OCI-LY7 (cell line): ENCODE results near the gene PLXDC1. TPM values are rescaled to one million over a fixed set of nuclear protein-coding genes. Genes with fewer than 3 reads are reported as not detected.

ENCODE experiments used
- BruUV-seq: library from RNA; stranded (reverse); fragments of 400-500 nt; replicated peaks from 2 replicates; lab custom pipeline; 2021; lab: Mats Ljungman, UMichigan
- CTCF ChIA-PET: fragments of 300-600 bp; sonication (Branson Sonifier 250); formaldehyde crosslinking; loops from one replicate; lab custom pipeline; 2022; ENCODE audit warnings: antibody characterized with exemption; ENCODE audit not compliant: unreplicated experiment; lab: Charles Lee
- POLR2A ChIA-PET: fragments of 300-600 bp; sonication (Branson Sonifier 250); formaldehyde crosslinking; loops from one replicate; lab custom pipeline; 2022; ENCODE audit warnings: antibody characterized with exemption; lab: Charles Lee
- DNase-seq: peaks from one replicate; pipeline ENCODE4 v3.0.0-alpha.2; 2015; ENCODE audit warnings: low spot score
- H2AFZ ChIP-seq: fragments of 200-600 bp; sonication (generic), shearing (Covaris generic); 2 replicates; pipeline ENCODE4 v1.6.1; 2014; ENCODE audit warnings: mild to moderate bottlenecking, antibody characterized with exemption, low read length, moderate library complexity
- H3K27ac ChIP-seq: fragments of 200-600 bp; sonication (generic); 2 replicates; pipeline ENCODE4 v1.5.1; 2014; ENCODE audit warnings: mixed run types, low read depth, mild to moderate bottlenecking, moderate library complexity, low read length, inconsistent platforms; ENCODE audit not compliant: poor library complexity, severe bottlenecking
- H3K36me3 ChIP-seq: fragments of 200-600 bp; sonication (generic); 2 replicates; pipeline ENCODE4 v1.6.1; 2014; ENCODE audit warnings: mild to moderate bottlenecking, antibody characterized with exemption, low read length, moderate library complexity, mixed read lengths; ENCODE audit not compliant: insufficient read depth
- H3K4me1 ChIP-seq: fragments of 200-600 bp; sonication (generic); 2 replicates; pipeline ENCODE4 v1.5.1; 2014; ENCODE audit warnings: mild to moderate bottlenecking, low read length; ENCODE audit not compliant: insufficient read depth, poor library complexity, severe bottlenecking
- H3K4me2 ChIP-seq: fragments of 200-600 bp; sonication (generic); 2 replicates; pipeline ENCODE4 v1.6.1; 2014; ENCODE audit warnings: mild to moderate bottlenecking, low read length
- H3K4me3 ChIP-seq: fragments of 200-600 bp; sonication (generic); 2 replicates; pipeline ENCODE4 v1.5.1; 2014; ENCODE audit warnings: mild to moderate bottlenecking, low read depth, low read length; ENCODE audit not compliant: poor library complexity, severe bottlenecking
- H3K79me2 ChIP-seq: fragments of 200-600 bp; sonication (generic); 2 replicates; pipeline ENCODE4 v1.6.1; 2016; ENCODE audit warnings: low read depth, mild to moderate bottlenecking, low read length, moderate library complexity, mixed read lengths; ENCODE audit not compliant: insufficient read depth
- H3K9me2 ChIP-seq: fragments of 200-600 bp; sonication (generic); 2 replicates; pipeline ENCODE4 v1.6.1; 2016; ENCODE audit warnings: mild to moderate bottlenecking, low read length, mixed read lengths; ENCODE audit not compliant: insufficient read depth
- H3K9me3 ChIP-seq: fragments of 200-600 bp; sonication (generic); 2 replicates; pipeline ENCODE4 v1.6.1; 2014; ENCODE audit warnings: mild to moderate bottlenecking, mixed run types, low read length, mixed read lengths
- H4K20me1 ChIP-seq: fragments of 200-600 bp; sonication (generic); 2 replicates; pipeline ENCODE4 v1.6.1; 2014; ENCODE audit warnings: mild to moderate bottlenecking, antibody characterized with exemption, low read length, moderate library complexity, mixed read lengths; ENCODE audit not compliant: insufficient read depth
- EZH2phosphoT487 ChIP-seq: fragments of 200-600 bp; sonication (generic); IDR thresholded peaks from 2 replicates; pipeline ENCODE4 v1.6.1; 2018; ENCODE audit warnings: low read depth, borderline replicate concordance, mild to moderate bottlenecking, mixed run types, antibody characterized with exemption, low read length, moderate library complexity, mixed read lengths
- intact Hi-C: fragments of 100-400 bp; cut with micrococcal nuclease; formaldehyde crosslinking; loops from one replicate; pipeline ENCODE4 v1.10.0; 2022; ENCODE audit not compliant: unreplicated experiment
- total RNA-seq, 2 experiments: library from RNA; depleted of rRNA in 1 of 2; stranded (reverse); fragments of >200 nt in 1 of 2; shearing (Covaris generic) in 1 of 2; gene quantifications; 2 replicates each; pipeline ENCODE4 v1.2.3, GENCODE V29; 2014 to 2022
- TF ChIP-seq, protein P1 (sequence below): fragments of 200-600 bp; sonication (generic); conservative IDR thresholded peaks from 2 replicates; pipeline ENCODE4 v1.5.1; 2014; ENCODE audit warnings: mild to moderate bottlenecking, antibody characterized with exemption, low read length, moderate library complexity, mixed read lengths

The PLXDC1 gene
- total RNA-seq, 2 experiments from 2014 or later = 0.13 to 0.67 TPM

DNA sequence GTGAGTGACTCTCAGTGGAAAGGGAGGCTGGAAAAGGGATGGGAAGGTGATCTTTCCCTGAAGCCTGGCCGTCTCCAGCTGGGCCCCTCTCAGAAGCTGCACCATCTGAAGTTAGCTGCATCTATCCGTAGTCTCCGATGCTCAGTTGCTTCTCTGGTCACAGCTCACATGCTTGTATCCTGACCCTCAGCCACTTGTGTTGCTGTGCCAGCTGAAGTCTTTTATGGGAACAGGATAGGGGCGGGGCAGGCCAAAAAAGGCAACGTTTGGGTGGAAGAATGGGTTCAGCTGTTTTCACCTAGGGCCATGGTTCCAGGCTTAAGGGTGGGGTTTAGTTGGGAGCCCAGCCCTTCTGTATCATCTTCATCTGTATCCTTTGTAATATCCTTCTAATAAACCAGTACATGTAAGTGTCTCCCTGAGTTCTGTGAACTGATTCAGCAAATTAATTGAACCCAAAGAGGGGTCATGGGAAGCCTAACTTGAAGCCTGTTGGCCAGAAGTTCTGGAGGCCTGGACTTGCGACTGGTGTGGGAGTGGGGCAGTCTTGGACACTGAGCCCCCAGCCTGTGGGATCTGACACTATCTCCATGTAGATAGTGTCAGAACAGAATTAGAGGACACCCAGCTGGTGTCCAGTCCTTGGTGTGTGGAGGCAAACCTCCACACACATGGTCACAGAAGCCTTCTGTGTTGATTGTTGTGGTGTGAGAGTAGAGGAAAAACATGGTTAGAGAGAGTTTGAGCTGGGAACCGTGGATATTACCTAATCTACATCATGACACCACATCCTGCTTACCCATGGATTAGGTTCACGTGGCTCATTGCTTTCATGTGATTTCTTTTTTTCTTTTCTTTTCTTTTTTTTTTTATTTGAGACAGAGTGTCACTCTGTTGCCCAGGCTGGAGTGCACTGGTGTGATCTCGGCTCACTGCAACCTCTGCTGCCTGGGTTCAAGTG, 135.0 kb downstream of the PLXDC1 start:
- H3K79me2 ChIP-seq = no peaks in the 10 kb centered on the region
- no peak for DNase-seq
- no peak overlapping the region for H3K4me2 ChIP-seq
- ChIA-PET POLR2A (no interaction called here), CTCF (interaction anchor here (0.6 kb wide), 1 partner anchor 1599 kb away, joined by 3 read pairs; no protein-coding TSS in a partner anchor)
- no peak overlapping the region for H2AFZ ChIP-seq
- H3K4me1 ChIP-seq = peaks cover 9% of the 10 kb centered on the region
- no peaks in the 10 kb centered on the region for H4K20me1 ChIP-seq
- H3K9me3 ChIP-seq = no peaks in the 10 kb centered on the region
- H3K4me3 ChIP-seq = no peak overlapping the region
- BruUV-seq = no TSS peak
- no peaks in the 10 kb centered on the region for H3K36me3 ChIP-seq
- H3K9me2 ChIP-seq = no peaks in the 10 kb centered on the region
- TF ChIP-seq, protein P1, sequence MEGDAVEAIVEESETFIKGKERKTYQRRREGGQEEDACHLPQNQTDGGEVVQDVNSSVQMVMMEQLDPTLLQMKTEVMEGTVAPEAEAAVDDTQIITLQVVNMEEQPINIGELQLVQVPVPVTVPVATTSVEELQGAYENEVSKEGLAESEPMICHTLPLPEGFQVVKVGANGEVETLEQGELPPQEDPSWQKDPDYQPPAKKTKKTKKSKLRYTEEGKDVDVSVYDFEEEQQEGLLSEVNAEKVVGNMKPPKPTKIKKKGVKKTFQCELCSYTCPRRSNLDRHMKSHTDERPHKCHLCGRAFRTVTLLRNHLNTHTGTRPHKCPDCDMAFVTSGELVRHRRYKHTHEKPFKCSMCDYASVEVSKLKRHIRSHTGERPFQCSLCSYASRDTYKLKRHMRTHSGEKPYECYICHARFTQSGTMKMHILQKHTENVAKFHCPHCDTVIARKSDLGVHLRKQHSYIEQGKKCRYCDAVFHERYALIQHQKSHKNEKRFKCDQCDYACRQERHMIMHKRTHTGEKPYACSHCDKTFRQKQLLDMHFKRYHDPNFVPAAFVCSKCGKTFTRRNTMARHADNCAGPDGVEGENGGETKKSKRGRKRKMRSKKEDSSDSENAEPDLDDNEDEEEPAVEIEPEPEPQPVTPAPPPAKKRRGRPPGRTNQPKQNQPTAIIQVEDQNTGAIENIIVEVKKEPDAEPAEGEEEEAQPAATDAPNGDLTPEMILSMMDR = no peak
- no peak for TF ChIP-seq EZH2phosphoT487
- intact Hi-C loops = no loop called here
- H3K27ac ChIP-seq = no peak overlapping the region

- ChIA-PET CTCF (interaction anchor here (0.6 kb wide), 1 partner anchor 1600 kb away, joined by 3 read pairs; no protein-coding TSS in a partner anchor), POLR2A (no interaction called here)
- BruUV-seq = no TSS peak
- H3K4me2 ChIP-seq = no peak overlapping the region
- no peaks in the 10 kb centered on the region for H3K36me3 ChIP-seq
- no peak for TF ChIP-seq EZH2phosphoT487
- TF ChIP-seq, protein P1 = no peak
- H4K20me1 ChIP-seq = no peaks in the 10 kb centered on the region
- H2AFZ ChIP-seq = no peak overlapping the region
- no peaks in the 10 kb centered on the region for H3K79me2 ChIP-seq
- no peaks in the 10 kb centered on the region for H3K9me3 ChIP-seq
- DNase-seq = no peak
- H3K4me1 ChIP-seq = peaks cover 9% of the 10 kb centered on the region
- intact Hi-C loops = no loop called here
- no peak overlapping the region for H3K4me3 ChIP-seq
- H3K9me2 ChIP-seq = no peaks in the 10 kb centered on the region
- H3K27ac ChIP-seq = no peak overlapping the region
Measured at GRCh38 chr17:39015546-39015935, 135.9 kb downstream of the PLXDC1 start.
